IMR-90 (cell line): Measurements from ENCODE around the gene FAM171A1. TPM values are rescaled to one million over a fixed set of nuclear protein-coding genes. Genes with fewer than 3 reads are reported as not detected.

Experiments
- ATAC-seq: fragments of 200-7000 bp; cut with Tn5 transposase; 2 replicates; pipeline ENCODE4 v1.9.1; 2020; ENCODE audit warnings: low read depth, mild to moderate bottlenecking, moderate library complexity
- BruUV-seq: library from RNA; stranded (reverse); fragments of 400-500 nt; replicated peaks from 2 replicates; lab custom pipeline; 2021; lab: Mats Ljungman, UMichigan
- CTCF ChIA-PET: fragments of 300-600 bp; formaldehyde crosslinking; extraction: SDS; loops from one replicate; lab custom pipeline; 2021; ENCODE audit warnings: antibody characterized with exemption; lab: Yijun Ruan, JAX
- POLR2A ChIA-PET: fragments of 300-600 bp; sonication (Branson Sonifier 250); formaldehyde crosslinking; loops from one replicate; lab custom pipeline; 2022; ENCODE audit warnings: antibody characterized with exemption; ENCODE audit not compliant: unreplicated experiment; lab: Charles Lee
- DNase-seq: peaks from one replicate; pipeline ENCODE4 v3.0.0; 2013
- H2AFZ ChIP-seq: replicated peaks from 2 replicates; pipeline ENCODE3; 2013; ENCODE audit warnings: low read length, mild to moderate bottlenecking; ENCODE audit not compliant: poor library complexity
- H2AK5ac ChIP-seq: 2 replicates; pipeline ENCODE4 v1.6.1; 2013; ENCODE audit warnings: low read depth, low read length, inconsistent platforms
- H2AK9ac ChIP-seq: replicated peaks from 2 replicates; pipeline ENCODE3; 2013; ENCODE audit warnings: mild to moderate bottlenecking, low read depth, low read length, moderate library complexity; ENCODE audit not compliant: poor library complexity
- H2BK120ac ChIP-seq: 2 replicates; pipeline ENCODE4 v1.6.1; 2013; ENCODE audit warnings: low read depth, low read length, inconsistent platforms
- H2BK15ac ChIP-seq: 3 replicates; pipeline ENCODE4 v1.6.1; 2013; ENCODE audit warnings: low read depth, low read length, inconsistent platforms
- H2BK20ac ChIP-seq: 2 replicates; pipeline ENCODE4 v1.6.1; 2013; ENCODE audit warnings: low read depth, mild to moderate bottlenecking, inconsistent platforms, low read length, moderate library complexity
- H2BK5ac ChIP-seq: 2 replicates; pipeline ENCODE4 v1.6.1; 2013; ENCODE audit warnings: mild to moderate bottlenecking, low read depth, low read length, inconsistent platforms; ENCODE audit not compliant: poor library complexity, severe bottlenecking
- H3K14ac ChIP-seq: replicated peaks from 2 replicates; pipeline ENCODE4 v1.6.1; 2013; ENCODE audit warnings: low read depth, low read length, inconsistent platforms
- H3K18ac ChIP-seq: 2 replicates; pipeline ENCODE4 v1.6.1; 2013; ENCODE audit warnings: low read depth, low read length, control low read depth
- H3K23ac ChIP-seq: 2 replicates; pipeline ENCODE4 v1.6.1; 2013; ENCODE audit warnings: low read depth, low read length, inconsistent platforms
- H3K27ac ChIP-seq: 2 replicates; pipeline ENCODE4 v1.5.1; 2013; ENCODE audit warnings: mild to moderate bottlenecking, control low read depth, low read length; ENCODE audit not compliant: insufficient read depth
- H3K27me3 ChIP-seq: 2 replicates; pipeline ENCODE4 v1.6.1; 2013; ENCODE audit warnings: low read length; ENCODE audit not compliant: control insufficient read depth, insufficient read depth
- H3K36me3 ChIP-seq: 2 replicates; pipeline ENCODE4 v1.6.1; 2013; ENCODE audit warnings: low read length, mixed read lengths; ENCODE audit not compliant: control insufficient read depth, insufficient read depth
- H3K4ac ChIP-seq: 2 replicates; pipeline ENCODE4 v1.6.1; 2013; ENCODE audit warnings: low read depth, low read length, inconsistent platforms
- H3K4me1 ChIP-seq: 2 replicates; pipeline ENCODE4 v1.6.1; 2013; ENCODE audit warnings: low read length, mixed read lengths; ENCODE audit not compliant: control insufficient read depth, insufficient read depth
- H3K4me2 ChIP-seq: 2 replicates; pipeline ENCODE4 v1.6.1; 2013; ENCODE audit warnings: low read depth, mild to moderate bottlenecking, control low read depth, low read length, moderate library complexity
- H3K4me3 ChIP-seq: 2 replicates; pipeline ENCODE4 v1.5.1; 2013; ENCODE audit warnings: low read depth, mild to moderate bottlenecking, control low read depth, low read length, moderate library complexity; ENCODE audit not compliant: insufficient read depth
- H3K56ac ChIP-seq: 2 replicates; pipeline ENCODE4 v1.6.1; 2013; ENCODE audit warnings: low read length, inconsistent platforms; ENCODE audit not compliant: insufficient read depth; ENCODE audit errors: extremely low read depth
- H3K79me1 ChIP-seq, 2 experiments: 2 replicates each; pipeline ENCODE4 v1.6.1; 2013; ENCODE audit warnings: low read length in 2 of 2, inconsistent platforms in 1 of 2, low read depth in 1 of 2
- H3K9ac ChIP-seq: 2 replicates; pipeline ENCODE4 v1.6.1; 2013; ENCODE audit warnings: low read depth, low read length, control low read depth
- H3K9me1 ChIP-seq: 2 replicates; pipeline ENCODE4 v1.6.1; 2013; ENCODE audit warnings: low read length, inconsistent platforms; ENCODE audit not compliant: insufficient read depth
- H3K9me3 ChIP-seq: 2 replicates; pipeline ENCODE4 v1.6.1; 2013; ENCODE audit warnings: low read length; ENCODE audit not compliant: control insufficient read depth, insufficient read depth
- H4K20me1 ChIP-seq: 2 replicates; pipeline ENCODE4 v1.6.1; 2013; ENCODE audit warnings: low read length, inconsistent platforms; ENCODE audit not compliant: insufficient read depth
- H4K5ac ChIP-seq: 2 replicates; pipeline ENCODE4 v1.6.1; 2013; ENCODE audit warnings: mild to moderate bottlenecking, low read depth, low read length, control low read depth
- H4K8ac ChIP-seq, 2 experiments: 2 replicates each; pipeline ENCODE4 v1.6.1; 2013; ENCODE audit warnings: low read depth in 2 of 2, low read length in 2 of 2, control low read depth in 1 of 2, inconsistent platforms in 1 of 2
- H4K91ac ChIP-seq: 2 replicates; pipeline ENCODE4 v1.6.1; 2013; ENCODE audit warnings: low read depth, low read length, inconsistent platforms; ENCODE audit not compliant: insufficient read depth
- BHLHE40 ChIP-seq: fragments of 150-350 bp; IDR thresholded peaks from 2 replicates; pipeline ENCODE4 v1.6.1; 2016; ENCODE audit warnings: mild to moderate bottlenecking, low read depth, low read length
- CEBPB ChIP-seq: IDR thresholded peaks from 2 replicates; pipeline ENCODE4 v1.6.1; 2012; ENCODE audit warnings: low read depth, low read length, improper control_type of control experiment
- CHD1 ChIP-seq: IDR thresholded peaks from 2 replicates; pipeline ENCODE4 v1.6.1; 2012; ENCODE audit warnings: low read depth, low read length, improper control_type of control experiment
- FOS ChIP-seq: fragments of 150-350 bp; IDR thresholded peaks from 2 replicates; pipeline ENCODE4 v1.6.1; 2016; ENCODE audit warnings: low read depth, low read length
- MAFK ChIP-seq: IDR thresholded peaks from 2 replicates; pipeline ENCODE4 v1.6.1; 2012; ENCODE audit warnings: low read depth, low read length, improper control_type of control experiment
- MAZ ChIP-seq: IDR thresholded peaks from 2 replicates; pipeline ENCODE4 v1.6.1; 2012; ENCODE audit warnings: low read depth, mild to moderate bottlenecking, low read length, improper control_type of control experiment, moderate library complexity, borderline replicate concordance
- MXI1 ChIP-seq: IDR thresholded peaks from 2 replicates; pipeline ENCODE4 v1.6.1; 2012; ENCODE audit warnings: low read depth, mild to moderate bottlenecking, low read length, moderate library complexity, borderline replicate concordance
- NFE2L2 ChIP-seq: fragments of 150-350 bp; IDR thresholded peaks from 2 replicates; pipeline ENCODE4 v1.6.1; 2016; ENCODE audit warnings: low read depth, mild to moderate bottlenecking, low read length
- POLR2A ChIP-seq: IDR thresholded peaks from 2 replicates; pipeline ENCODE4 v1.6.1; 2012; ENCODE audit warnings: mild to moderate bottlenecking, low read depth, low read length
- RAD21 ChIP-seq: IDR thresholded peaks from 2 replicates; pipeline ENCODE4 v1.6.1; 2012; ENCODE audit warnings: low read length, improper control_type of control experiment
- RCOR1 ChIP-seq: IDR thresholded peaks from 2 replicates; pipeline ENCODE4 v1.6.1; 2012; ENCODE audit warnings: mild to moderate bottlenecking, low read length, improper control_type of control experiment; ENCODE audit not compliant: insufficient replicate concordance
- SMC3 ChIP-seq: fragments of 150-350 bp; IDR thresholded peaks from 2 replicates; pipeline ENCODE4 v1.6.1; 2016; ENCODE audit warnings: low read depth, mild to moderate bottlenecking, antibody characterized with exemption, low read length, moderate library complexity
- WGBS, 2 experiments: methylation state at CpG; one replicate each; pipeline versions ENCODE4 v1.1.5 to v1.1.7; 2013; ENCODE audit warnings: missing lambda C conversion rate in 2 of 2; ENCODE audit not compliant: insufficient read length in 1 of 2; ENCODE audit errors: extremely low coverage in 2 of 2; 5-methylcytosine and 5-hydroxymethylcytosine counted together
- dilution Hi-C: fragments of 300-500 bp; cut with HindIII; formaldehyde crosslinking; loops from one replicate; pipeline ENCODE4 v1.14.3; 2018; ENCODE audit warnings: low sequenced_read_pairs; ENCODE audit not compliant: unreplicated experiment
- in situ Hi-C: fragments of 300-500 bp; cut with MboI; formaldehyde crosslinking; loops from 3 replicates; pipeline ENCODE4 v1.14.3; 2019; ENCODE audit warnings: low sequenced_read_pairs, inconsistent platforms, mixed read lengths
- intact Hi-C: fragments of 100-400 bp; cut with micrococcal nuclease; formaldehyde crosslinking; loops from 2 replicates; pipeline ENCODE4 v1.10.0; 2022
- polyA plus RNA-seq, 3 experiments: library from polyadenylated mRNA; depleted of rRNA; stranded (reverse); fragments of >200 nt; gene quantifications; 2 replicates each; pipeline ENCODE4 v1.2.3, GENCODE V29; 2012; ENCODE audit warnings: low replicate concordance in 1 of 3
- total RNA-seq: library from RNA; depleted of rRNA; stranded (reverse); fragments of >200 nt; gene quantifications from 2 replicates; pipeline ENCODE4 v1.2.3, GENCODE V29; 2012
- TF ChIP-seq, protein P1 (sequence below): conservative IDR thresholded peaks from 2 replicates; pipeline ENCODE4 v1.5.1; 2012; ENCODE audit warnings: mild to moderate bottlenecking, low read depth, low read length, improper control_type of control experiment
- TF ChIP-seq, protein P2 (sequence below): fragments of 150-350 bp; IDR thresholded peaks from 2 replicates; pipeline ENCODE4 v1.6.1; 2017; ENCODE audit warnings: mild to moderate bottlenecking, antibody characterized with exemption, low read length, low read depth
- TF ChIP-seq, protein P3 (sequence below): fragments of 150-350 bp; IDR thresholded peaks from 2 replicates; pipeline ENCODE4 v1.6.1; 2016; ENCODE audit warnings: low read depth, mild to moderate bottlenecking, low read length, moderate library complexity, borderline replicate concordance

The FAM171A1 gene
- total and polyA plus RNA-seq, 2 of the 4 experiments (the other 2 are of a cell fraction): 20.3 to 30.6 TPM

DNA sequence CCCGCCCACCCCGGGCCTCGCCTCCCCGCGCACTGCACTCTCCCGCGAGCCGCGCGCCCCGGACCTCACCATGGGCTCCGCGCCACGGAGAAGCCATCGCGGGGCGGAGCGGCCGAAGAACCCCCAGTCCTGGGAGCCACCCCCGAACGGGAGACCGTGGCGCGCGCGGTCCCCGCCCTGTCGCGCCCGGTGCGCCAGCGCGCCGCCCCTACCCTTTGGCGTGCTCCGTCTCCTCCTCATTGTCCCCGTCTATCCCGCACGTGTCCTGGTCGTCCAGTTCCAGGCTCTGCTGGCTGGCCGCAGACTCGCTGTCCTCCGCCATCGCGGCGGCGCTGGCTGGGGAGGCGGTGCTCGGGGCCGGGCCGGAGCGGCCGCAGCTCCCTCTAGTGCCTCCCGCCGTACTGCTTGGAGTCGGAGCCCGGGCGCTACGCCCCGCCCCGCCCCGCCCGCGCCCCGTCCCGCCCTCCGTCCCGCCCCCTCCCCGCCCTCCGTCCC, 202.8 kb downstream of the FAM171A1 start, which contains the start of gene NMT2:
TSS of gene NMT2 (minus strand) at position 403 of the 495 bp plus-strand sequence. CDS start at position 322, 81 bp downstream.
- H3K18ac ChIP-seq: peak within 1 kb of the TSS; percentile 90
- no peaks in the 10 kb centered on the region for H3K27me3 ChIP-seq
- no peaks in the 10 kb centered on the region for H3K36me3 ChIP-seq
- no TSS peak for BruUV-seq
- 0% methylated on average over 2 of the region's 70 CpGs; no CpG with 5 or more reads in 1 of the 2 experiments for WGBS, 2 experiments
- peak within 1 kb of the TSS; percentile 100 for H3K27ac ChIP-seq
- dilution Hi-C loops (no loop called here), intact Hi-C loops (no loop called here), in situ Hi-C loops (no loop called here)
- H3K9me3 ChIP-seq: no peaks in the 10 kb centered on the region
- no peak for DNase-seq
- H3K79me1 ChIP-seq: peaks cover 13 to 28% of the 10 kb centered on the region in 2 experiments
- peak within 1 kb of the TSS; percentile 99 for H2BK5ac ChIP-seq
- peak within 1 kb of the TSS; percentile 92 for H3K14ac ChIP-seq
- ATAC-seq: peak; percentile 90
- peak within 1 kb of the TSS; percentile 64; the same call in 1 of the 2 replicates for H2AK5ac ChIP-seq
- peak within 1 kb of the TSS; percentile 85 for H4K91ac ChIP-seq
- H4K20me1 ChIP-seq: peaks cover 10% of the 10 kb centered on the region; the same call in 1 of the 2 replicates
- H2AK9ac ChIP-seq: peak within 1 kb of the TSS; percentile 84
- peak within 1 kb of the TSS; percentile 60; the same call in 1 of the 3 replicates for H2BK15ac ChIP-seq
- peak within 1 kb of the TSS; percentile 58 to 85 for H4K8ac ChIP-seq
- ChIA-PET POLR2A (interaction anchor here (0.7 kb wide), 1 partner anchor 48 kb away, joined by 7 read pairs; no protein-coding TSS in a partner anchor), CTCF (interaction anchor here (0.6 to 1.3 kb wide), 4 partner anchors 12 to 483 kb away, joined by 3 to 6 read pairs (median 4); no protein-coding TSS in a partner anchor)
- H3K9ac ChIP-seq: peak within 1 kb of the TSS; percentile 100
- H3K4me2 ChIP-seq: peak within 1 kb of the TSS; percentile 99
- peak within 1 kb of the TSS; percentile 41 for H2BK120ac ChIP-seq
- H3K4me1 ChIP-seq: peaks cover 11% of the 10 kb centered on the region
- H3K56ac ChIP-seq: peak within 1 kb of the TSS; percentile 58
- peak within 1 kb of the TSS; percentile 58 for H3K23ac ChIP-seq
- H4K5ac ChIP-seq: peak within 1 kb of the TSS; percentile 90
- peak within 1 kb of the TSS; percentile 99 for H2AFZ ChIP-seq
- peaks cover 3% of the 10 kb centered on the region; the same call in 1 of the 2 replicates for H3K9me1 ChIP-seq
- H2BK20ac ChIP-seq: no peak within 1 kb of the TSS; the same call in 1 of the 2 replicates
- peak within 1 kb of the TSS; percentile 74 for H3K4ac ChIP-seq
- H3K4me3 ChIP-seq: peak within 1 kb of the TSS; percentile 100
- TF ChIP-seq, protein P1, sequence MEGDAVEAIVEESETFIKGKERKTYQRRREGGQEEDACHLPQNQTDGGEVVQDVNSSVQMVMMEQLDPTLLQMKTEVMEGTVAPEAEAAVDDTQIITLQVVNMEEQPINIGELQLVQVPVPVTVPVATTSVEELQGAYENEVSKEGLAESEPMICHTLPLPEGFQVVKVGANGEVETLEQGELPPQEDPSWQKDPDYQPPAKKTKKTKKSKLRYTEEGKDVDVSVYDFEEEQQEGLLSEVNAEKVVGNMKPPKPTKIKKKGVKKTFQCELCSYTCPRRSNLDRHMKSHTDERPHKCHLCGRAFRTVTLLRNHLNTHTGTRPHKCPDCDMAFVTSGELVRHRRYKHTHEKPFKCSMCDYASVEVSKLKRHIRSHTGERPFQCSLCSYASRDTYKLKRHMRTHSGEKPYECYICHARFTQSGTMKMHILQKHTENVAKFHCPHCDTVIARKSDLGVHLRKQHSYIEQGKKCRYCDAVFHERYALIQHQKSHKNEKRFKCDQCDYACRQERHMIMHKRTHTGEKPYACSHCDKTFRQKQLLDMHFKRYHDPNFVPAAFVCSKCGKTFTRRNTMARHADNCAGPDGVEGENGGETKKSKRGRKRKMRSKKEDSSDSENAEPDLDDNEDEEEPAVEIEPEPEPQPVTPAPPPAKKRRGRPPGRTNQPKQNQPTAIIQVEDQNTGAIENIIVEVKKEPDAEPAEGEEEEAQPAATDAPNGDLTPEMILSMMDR: peak; percentile 56
- peak; percentile 13; the same call in 1 of the 2 replicates for TF ChIP-seq SMC3
- TF ChIP-seq BHLHE40: no peak
- peak; percentile 40 for TF ChIP-seq RAD21
- no peak for TF ChIP-seq RCOR1
- TF ChIP-seq, protein P2, sequence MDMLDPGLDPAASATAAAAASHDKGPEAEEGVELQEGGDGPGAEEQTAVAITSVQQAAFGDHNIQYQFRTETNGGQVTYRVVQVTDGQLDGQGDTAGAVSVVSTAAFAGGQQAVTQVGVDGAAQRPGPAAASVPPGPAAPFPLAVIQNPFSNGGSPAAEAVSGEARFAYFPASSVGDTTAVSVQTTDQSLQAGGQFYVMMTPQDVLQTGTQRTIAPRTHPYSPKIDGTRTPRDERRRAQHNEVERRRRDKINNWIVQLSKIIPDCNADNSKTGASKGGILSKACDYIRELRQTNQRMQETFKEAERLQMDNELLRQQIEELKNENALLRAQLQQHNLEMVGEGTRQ: 0 out of 2 replicates have a peak, but pooled peaks have one; percentile 18
- no peak for TF ChIP-seq CHD1
- TF ChIP-seq MAFK: no peak
- TF ChIP-seq MXI1: peak; percentile 86; the same call in 1 of the 2 replicates
- TF ChIP-seq FOS: no peak
- TF ChIP-seq, protein P3, sequence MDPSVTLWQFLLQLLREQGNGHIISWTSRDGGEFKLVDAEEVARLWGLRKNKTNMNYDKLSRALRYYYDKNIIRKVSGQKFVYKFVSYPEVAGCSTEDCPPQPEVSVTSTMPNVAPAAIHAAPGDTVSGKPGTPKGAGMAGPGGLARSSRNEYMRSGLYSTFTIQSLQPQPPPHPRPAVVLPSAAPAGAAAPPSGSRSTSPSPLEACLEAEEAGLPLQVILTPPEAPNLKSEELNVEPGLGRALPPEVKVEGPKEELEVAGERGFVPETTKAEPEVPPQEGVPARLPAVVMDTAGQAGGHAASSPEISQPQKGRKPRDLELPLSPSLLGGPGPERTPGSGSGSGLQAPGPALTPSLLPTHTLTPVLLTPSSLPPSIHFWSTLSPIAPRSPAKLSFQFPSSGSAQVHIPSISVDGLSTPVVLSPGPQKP: no peak
- TF ChIP-seq NFE2L2: no peak
- TF ChIP-seq POLR2A: peak; percentile 74
- TF ChIP-seq MAZ: peak; percentile 66; the same call in 1 of the 2 replicates
- TF ChIP-seq CEBPB: no peak
